Osteoblast (primary cell): ENCODE measurements around the gene PXK. TPM values are rescaled to one million over a fixed set of nuclear protein-coding genes. Genes with fewer than 3 reads are reported as not detected.

Experiments
- DNase-seq: peaks from one replicate; pipeline ENCODE4 v3.0.0; 2011; ENCODE audit warnings: low spot score, mixed read lengths; ENCODE audit not compliant: insufficient read length; ENCODE audit errors: missing footprints
- H2AFZ ChIP-seq: 2 replicates; pipeline ENCODE4 v1.6.0; 2011; ENCODE audit warnings: mild to moderate bottlenecking, low read length
- H3K27ac ChIP-seq: 2 replicates; pipeline ENCODE4 v1.5.1; 2011; ENCODE audit warnings: mild to moderate bottlenecking, low read depth, low read length, moderate library complexity
- H3K27me3 ChIP-seq: 2 replicates; pipeline ENCODE4 v1.6.0; 2012; ENCODE audit warnings: mild to moderate bottlenecking, control low read depth, inconsistent platforms, low read length, moderate library complexity; ENCODE audit not compliant: insufficient read depth
- H3K36me3 ChIP-seq: 2 replicates; pipeline ENCODE4 v1.5.1; 2011; ENCODE audit warnings: mild to moderate bottlenecking, low read length, control low read depth, moderate library complexity; ENCODE audit not compliant: insufficient read depth
- H3K4me1 ChIP-seq: 2 replicates; pipeline ENCODE4 v1.5.1; 2011; ENCODE audit warnings: mild to moderate bottlenecking, low read length, control low read depth, moderate library complexity; ENCODE audit not compliant: insufficient read depth
- H3K4me2 ChIP-seq: 2 replicates; pipeline ENCODE4 v1.6.0; 2011; ENCODE audit warnings: mild to moderate bottlenecking, low read length; ENCODE audit not compliant: insufficient read depth
- H3K4me3 ChIP-seq: fragments of 200-600 bp; sonication (generic); 3 replicates; pipeline ENCODE4 v1.5.1; 2012; ENCODE audit warnings: mild to moderate bottlenecking, low read length, inconsistent platforms; ENCODE audit not compliant: insufficient read depth
- H3K79me2 ChIP-seq: 2 replicates; pipeline ENCODE4 v1.6.0; 2012; ENCODE audit warnings: mild to moderate bottlenecking, low read length, control low read depth, inconsistent platforms; ENCODE audit not compliant: insufficient read depth
- H3K9me3 ChIP-seq: 2 replicates; pipeline ENCODE4 v1.5.1; 2011; ENCODE audit warnings: low read depth, low read length, control low read depth
- H4K20me1 ChIP-seq: 2 replicates; pipeline ENCODE4 v1.6.0; 2012; ENCODE audit warnings: mild to moderate bottlenecking, low read length, control low read depth; ENCODE audit not compliant: insufficient read depth
- total RNA-seq: library from RNA; depleted of rRNA; stranded (reverse); fragments of >200 nt; gene quantifications from 2 replicates; pipeline ENCODE4 v1.2.3, GENCODE V29; 2012
- TF ChIP-seq, protein P1 (sequence below): IDR thresholded peaks from 2 replicates; pipeline ENCODE4 v1.5.1; 2011; ENCODE audit warnings: mild to moderate bottlenecking, low read depth, low read length, moderate library complexity; ENCODE audit errors: extremely low read depth

PXK gene
- total RNA-seq, 1 donor, result 77.4 TPM

DNA sequence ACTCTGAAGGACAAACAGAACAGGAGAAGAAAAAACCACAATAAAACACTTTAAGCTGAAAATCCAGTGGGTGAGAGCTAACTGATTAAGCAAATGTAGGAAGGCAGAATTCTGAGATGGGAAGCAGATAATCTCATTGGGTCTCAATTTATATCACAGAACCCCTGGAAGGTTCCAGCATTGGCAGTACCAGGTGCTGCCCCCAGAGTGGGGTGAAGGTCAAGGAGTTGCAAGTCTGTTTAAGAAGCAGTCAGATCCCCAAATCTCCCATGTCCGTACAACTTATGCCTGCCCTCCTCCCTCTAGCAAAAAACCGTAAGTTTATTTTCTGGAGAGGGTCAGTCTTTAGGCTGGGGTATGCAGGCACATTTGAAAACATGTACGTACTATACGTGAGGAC lies 45.1 kb downstream of the PXK start:
- Histone ChIP-seq H3K79me2 (peaks cover 3% of the 10 kb centered on the region), H3K27me3 (no peaks in the 10 kb centered on the region), H2AFZ (no peak overlapping the region), H3K4me3 (no peak overlapping the region), H3K9me3 (no peaks in the 10 kb centered on the region), H4K20me1 (no peaks in the 10 kb centered on the region), H3K27ac (no peak overlapping the region), H3K4me1 (peaks cover 17% of the 10 kb centered on the region), H3K4me2 (no peak overlapping the region), H3K36me3 (no peaks in the 10 kb centered on the region)
- DNase-seq, result no peak
- TF ChIP-seq, protein P1, sequence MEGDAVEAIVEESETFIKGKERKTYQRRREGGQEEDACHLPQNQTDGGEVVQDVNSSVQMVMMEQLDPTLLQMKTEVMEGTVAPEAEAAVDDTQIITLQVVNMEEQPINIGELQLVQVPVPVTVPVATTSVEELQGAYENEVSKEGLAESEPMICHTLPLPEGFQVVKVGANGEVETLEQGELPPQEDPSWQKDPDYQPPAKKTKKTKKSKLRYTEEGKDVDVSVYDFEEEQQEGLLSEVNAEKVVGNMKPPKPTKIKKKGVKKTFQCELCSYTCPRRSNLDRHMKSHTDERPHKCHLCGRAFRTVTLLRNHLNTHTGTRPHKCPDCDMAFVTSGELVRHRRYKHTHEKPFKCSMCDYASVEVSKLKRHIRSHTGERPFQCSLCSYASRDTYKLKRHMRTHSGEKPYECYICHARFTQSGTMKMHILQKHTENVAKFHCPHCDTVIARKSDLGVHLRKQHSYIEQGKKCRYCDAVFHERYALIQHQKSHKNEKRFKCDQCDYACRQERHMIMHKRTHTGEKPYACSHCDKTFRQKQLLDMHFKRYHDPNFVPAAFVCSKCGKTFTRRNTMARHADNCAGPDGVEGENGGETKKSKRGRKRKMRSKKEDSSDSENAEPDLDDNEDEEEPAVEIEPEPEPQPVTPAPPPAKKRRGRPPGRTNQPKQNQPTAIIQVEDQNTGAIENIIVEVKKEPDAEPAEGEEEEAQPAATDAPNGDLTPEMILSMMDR, result no peak

DNA sequence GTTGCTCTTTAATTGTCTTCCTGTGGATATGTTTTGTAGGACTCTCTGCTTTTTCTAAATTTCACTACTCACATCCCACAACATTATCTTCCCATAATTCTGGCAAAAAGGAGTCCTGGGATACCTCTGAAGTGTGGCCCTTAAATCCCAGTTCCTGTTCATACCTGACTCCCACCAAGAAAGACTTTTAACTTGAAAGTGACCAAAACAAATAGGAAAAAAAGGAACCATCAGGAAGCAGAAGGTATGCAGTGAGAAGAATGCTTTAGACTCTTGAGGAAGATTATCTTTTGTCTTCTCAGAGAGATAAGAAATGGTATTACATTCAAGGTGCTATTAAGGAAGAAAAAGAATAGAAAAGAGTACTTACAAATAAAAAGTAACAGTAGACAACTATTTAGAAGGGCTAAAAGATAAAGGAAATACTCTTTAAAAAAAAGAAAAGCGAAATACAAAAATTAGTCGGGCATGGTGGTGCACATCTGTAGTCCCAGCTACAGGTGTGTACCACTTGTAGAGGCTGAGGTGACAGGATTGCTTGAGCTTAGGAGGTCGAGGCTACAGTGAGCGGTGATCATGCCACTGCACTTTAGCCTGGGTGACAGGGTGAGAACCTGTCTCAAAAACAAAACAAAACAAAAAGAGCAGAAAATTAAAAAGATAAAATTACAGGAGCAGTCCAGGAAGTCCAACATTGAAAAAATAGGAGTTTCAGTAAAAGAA lies 46.8 kb downstream of the PXK start:
- Histone ChIP-seq H4K20me1 (no peaks in the 10 kb centered on the region), H3K36me3 (no peaks in the 10 kb centered on the region), H2AFZ (no peak overlapping the region), H3K4me2 (no peak overlapping the region), H3K27me3 (no peaks in the 10 kb centered on the region), H3K4me3 (no peak overlapping the region), H3K9me3 (no peaks in the 10 kb centered on the region), H3K27ac (no peak overlapping the region), H3K4me1 (peaks cover 27% of the 10 kb centered on the region), H3K79me2 (peaks cover 3% of the 10 kb centered on the region)
- TF ChIP-seq, protein P1, result no peak
- no peak for DNase-seq

DNA sequence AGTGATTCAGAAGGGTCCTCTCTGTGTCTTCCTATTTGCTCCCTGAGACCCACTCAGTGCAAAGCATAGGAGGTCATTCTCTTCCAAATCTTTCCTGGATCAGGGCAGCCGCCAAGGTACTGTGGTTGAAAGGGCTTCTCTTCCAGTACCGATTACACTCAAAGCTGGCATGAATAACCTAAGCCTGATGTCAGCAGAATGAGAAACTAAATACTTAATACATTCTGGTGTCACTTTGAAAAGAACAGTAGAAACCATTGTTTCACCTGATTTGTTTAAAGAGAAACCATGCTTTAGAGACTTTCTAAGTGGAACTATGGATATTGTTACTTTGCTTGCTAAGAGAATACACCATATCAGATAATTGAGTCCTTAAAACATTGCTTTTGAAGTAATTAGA lies 50.8 kb downstream of the PXK start:
- H3K4me2 ChIP-seq, result peak overlapping the region; percentile 53
- TF ChIP-seq, protein P1, result no peak
- DNase-seq, result no peak
- no peaks in the 10 kb centered on the region for H4K20me1 ChIP-seq
- peaks cover 6% of the 10 kb centered on the region for H3K79me2 ChIP-seq
- peaks cover 47% of the 10 kb centered on the region for H3K4me1 ChIP-seq
- no peak overlapping the region for H3K4me3 ChIP-seq
- peaks cover 9% of the 10 kb centered on the region for H3K36me3 ChIP-seq
- no peaks in the 10 kb centered on the region for H3K27me3 ChIP-seq
- no peak overlapping the region for H2AFZ ChIP-seq
- peak overlapping the region; percentile 96 for H3K27ac ChIP-seq
- no peaks in the 10 kb centered on the region for H3K9me3 ChIP-seq

DNA sequence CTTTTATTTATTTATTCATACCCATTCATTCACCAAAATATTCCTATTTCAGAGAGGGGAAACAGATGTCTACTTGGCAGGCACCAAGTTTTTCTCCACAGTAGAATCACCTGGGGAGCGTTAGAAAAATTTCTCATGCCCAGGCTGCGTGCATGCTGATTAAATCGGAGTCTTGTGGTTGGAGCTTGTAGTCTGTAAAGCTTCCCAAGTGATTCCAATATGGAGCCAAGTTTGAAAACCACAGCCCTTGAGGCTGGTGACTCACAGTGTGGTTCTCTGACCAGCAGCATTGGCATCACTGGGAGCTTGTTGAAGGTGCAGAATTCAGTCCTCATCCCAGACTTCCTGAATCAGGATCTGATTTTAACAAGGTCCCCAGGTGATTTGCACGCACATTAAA lies 51.2 kb downstream of the PXK start:
- H3K79me2 ChIP-seq, result peaks cover 6% of the 10 kb centered on the region
- H3K4me2 ChIP-seq, result peak overlapping the region; percentile 66
- no peaks in the 10 kb centered on the region for H3K27me3 ChIP-seq
- no peaks in the 10 kb centered on the region for H3K9me3 ChIP-seq
- TF ChIP-seq, protein P1, result no peak
- H2AFZ ChIP-seq, result peak overlapping the region; percentile 15
- H4K20me1 ChIP-seq, result no peaks in the 10 kb centered on the region
- H3K4me1 ChIP-seq, result peaks cover 51% of the 10 kb centered on the region
- H3K27ac ChIP-seq, result peak overlapping the region; percentile 96
- H3K36me3 ChIP-seq, result peaks cover 9% of the 10 kb centered on the region
- peak; percentile 83 for DNase-seq
- H3K4me3 ChIP-seq, result peak overlapping the region; percentile 24
